H1 (cell line): ENCODE results near the gene RAB26. TPM values are rescaled to one million over a fixed set of nuclear protein-coding genes. Genes with fewer than 3 reads are reported as not detected.

ENCODE experiments used
- NANOG ChIP-seq: IDR thresholded peaks from 2 replicates; pipeline ENCODE4 v1.6.1; 2011; ENCODE audit warnings: low read length, low read depth, mild to moderate bottlenecking, inconsistent platforms; ENCODE audit not compliant: insufficient read depth, poor library complexity, severe bottlenecking
- polyA plus RNA-seq, 7 experiments: library from polyadenylated mRNA; depleted of rRNA in 3 of 7; stranded (reverse) in 5 of 7; unstranded in 2 of 7; fragments of >200 nt in 5 of 7; fragments of 200-250 nt in 2 of 7; gene quantifications; 1 replicate in 5 of 7; 2 replicates in 1 of 7; 4 replicates in 1 of 7; pipeline versions ENCODE4 v1.2.1 to v1.2.3, GENCODE V29; 2011 to 2013; ENCODE audit warnings: missing spikeins in 2 of 7, mixed read lengths in 2 of 7
- total RNA-seq: library from RNA; stranded (reverse); fragmentation: NEBNext Ultra II Directional; extraction: Animal tissue kit (Norgen Biotek cat#: 25700); gene quantifications from 2 replicates; pipeline ENCODE4 v1.2.1, GENCODE V29; 2021

The RAB26 gene
- total and polyA plus RNA-seq, 2 of the 8 experiments (the other 6 are each of a cell fraction or from before 2014, with no cell fraction given), result 4.3 to 5.4 TPM

- no peak for TF ChIP-seq NANOG
- TF ChIP-seq, all 59 proteins: peak for 0
These were observed 32.0 kb downstream of the RAB26 start (continued) for GRCh38 chr16:2180461-2180860.
